NCI-H510A treated with DMSO at 0.1 percent for 48 hours (cell line): ENCODE results near the gene ZMIZ2.
"Not testable (repeated sequence)": the region's sequence is repeated elsewhere in the genome, so short reads cannot be mapped to it uniquely, and the experiment has no call there.

ENCODE experiments used
- DNase-seq: peaks from one replicate; lab custom pipeline; 2025; lab: John Stamatoyannopoulos, UW

The ZMIZ2 gene

DNA sequence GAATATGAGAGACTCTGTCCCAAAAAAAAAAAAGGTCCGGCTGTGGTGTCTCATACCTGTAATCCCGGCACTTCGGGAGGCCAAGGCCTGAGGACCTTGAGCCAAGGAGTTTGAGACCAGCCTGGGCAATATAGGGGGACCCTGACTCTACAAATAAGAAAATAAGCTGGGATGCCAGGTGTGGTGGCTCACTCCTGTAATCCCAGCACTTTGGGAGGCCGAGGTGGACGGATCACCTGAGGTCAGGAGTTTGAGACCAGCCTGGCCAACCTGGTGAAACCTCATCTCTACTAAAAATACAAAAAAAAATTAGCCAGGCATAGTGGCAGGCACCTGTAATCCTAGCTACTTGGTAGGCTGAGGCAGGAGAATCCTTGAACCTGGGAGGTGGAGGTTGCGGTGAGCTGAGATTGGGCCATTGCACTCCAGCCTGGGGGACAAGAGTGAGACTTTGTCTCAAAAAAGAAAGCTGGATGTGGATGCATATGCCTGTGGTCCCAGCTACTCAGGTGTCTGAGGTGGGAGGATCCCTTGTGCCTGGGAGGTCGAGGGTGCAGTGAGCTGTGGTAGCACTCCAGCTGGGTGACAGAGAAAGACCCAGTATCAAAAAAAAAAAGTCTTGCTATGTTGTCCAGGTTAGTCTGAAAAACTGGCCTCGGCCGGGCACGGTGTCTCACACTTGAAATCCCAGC, 55.3 kb downstream of the ZMIZ2 start:
- DNase-seq, result not testable (repeated sequence)

DNA sequence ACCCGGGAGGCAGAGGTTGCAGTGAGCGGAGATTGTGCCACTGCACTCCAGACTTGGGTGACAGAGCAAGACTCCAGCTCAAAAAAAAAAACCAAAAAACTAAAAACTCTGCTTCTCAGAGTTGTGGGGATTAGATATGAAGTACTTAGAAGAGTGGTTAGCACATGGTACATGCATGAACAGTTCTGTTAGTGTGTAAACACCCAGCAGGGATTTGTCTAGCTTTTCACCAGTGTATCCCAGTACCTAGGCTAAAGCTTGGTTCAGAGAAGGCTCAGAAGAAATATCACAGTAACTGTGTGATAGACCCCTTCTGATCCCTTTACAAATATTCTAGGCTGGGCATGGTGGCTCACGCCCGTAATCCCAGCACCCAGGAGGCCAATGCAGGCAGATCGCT, 57.3 kb downstream of the ZMIZ2 start:
- no peak for DNase-seq

DNA sequence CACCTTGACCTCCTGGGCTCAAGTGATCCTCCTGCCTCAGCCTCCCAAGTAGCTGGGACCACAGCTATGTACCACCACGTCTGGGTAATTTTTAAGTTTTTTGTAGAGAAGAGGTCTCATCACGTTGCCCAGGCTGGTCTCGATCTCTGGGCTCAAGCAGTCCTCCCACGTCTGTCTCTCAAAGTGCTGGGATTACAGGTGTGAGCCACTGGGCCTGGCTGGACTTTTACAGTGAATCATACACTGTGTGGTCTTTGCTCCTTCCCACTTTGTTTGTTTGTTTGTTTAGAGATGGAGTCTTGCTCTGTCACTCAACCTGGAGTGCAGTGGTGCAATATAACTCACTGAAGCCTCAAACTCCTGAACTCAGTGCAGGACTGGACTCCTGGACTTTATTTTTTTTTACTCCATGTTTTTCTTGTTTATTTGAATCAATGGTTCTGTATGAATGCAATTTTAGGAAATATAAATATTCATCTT, 60.3 kb downstream of the ZMIZ2 start:
- DNase-seq, result no peak

DNA sequence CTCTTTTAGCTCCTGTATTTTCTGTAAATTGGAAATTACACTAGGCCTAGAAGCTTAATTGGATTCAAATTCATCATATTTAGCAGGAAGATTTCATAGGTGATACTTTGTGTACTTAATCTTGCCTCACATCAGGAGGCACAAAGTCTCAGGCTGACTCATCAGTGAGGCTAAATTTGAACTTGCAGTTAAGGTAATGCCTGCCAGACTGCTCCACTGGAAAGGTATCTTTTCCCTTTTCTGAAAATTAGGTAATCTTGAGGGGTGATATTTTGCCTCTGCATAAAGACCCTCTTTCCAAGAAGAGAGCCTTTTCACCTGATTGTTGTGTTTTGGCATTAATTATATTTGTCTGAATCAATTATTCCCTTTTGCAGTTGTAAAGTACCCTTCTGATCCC, 62.4 kb downstream of the ZMIZ2 start:
- no peak for DNase-seq

DNA sequence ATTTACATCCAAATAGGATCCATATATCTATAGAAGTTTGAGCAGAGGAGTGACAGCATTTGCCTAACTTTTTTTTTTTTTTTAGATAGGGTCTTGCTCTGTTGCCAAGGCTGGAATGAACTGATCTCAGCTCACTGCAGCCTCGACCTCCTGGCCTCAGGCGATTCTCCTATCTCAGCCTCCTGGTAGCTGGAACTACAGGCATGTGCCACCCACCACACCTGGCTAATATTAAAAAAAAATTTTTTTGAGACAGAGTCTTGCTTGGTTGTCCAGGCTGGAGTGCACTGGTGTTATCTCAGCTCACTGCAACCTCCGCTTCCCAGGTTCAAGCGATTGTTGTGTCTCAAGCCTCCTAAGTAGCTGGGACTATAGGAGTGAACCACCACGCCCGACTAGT, 62.9 kb downstream of the ZMIZ2 start:
- no peak for DNase-seq

DNA sequence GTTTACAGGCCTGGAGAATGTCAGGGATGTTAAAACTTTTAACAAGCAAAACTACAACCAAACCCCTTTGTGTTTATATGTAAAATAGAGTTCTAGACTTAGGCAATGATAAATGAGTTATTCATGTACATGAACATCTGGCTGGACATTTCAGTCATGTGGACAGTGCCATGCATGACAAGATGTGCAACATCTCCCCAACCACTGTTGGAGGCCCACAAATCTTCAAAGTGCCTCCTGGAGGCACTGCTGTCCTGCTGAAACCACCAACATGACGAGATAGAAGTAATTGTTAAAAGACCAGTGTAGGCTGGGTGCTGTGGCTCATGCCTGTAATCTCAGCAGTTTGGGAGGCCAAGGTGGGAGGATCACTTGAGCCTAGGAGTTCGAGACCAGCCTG, 66.3 kb downstream of the ZMIZ2 start:
- DNase-seq, result no peak

DNA sequence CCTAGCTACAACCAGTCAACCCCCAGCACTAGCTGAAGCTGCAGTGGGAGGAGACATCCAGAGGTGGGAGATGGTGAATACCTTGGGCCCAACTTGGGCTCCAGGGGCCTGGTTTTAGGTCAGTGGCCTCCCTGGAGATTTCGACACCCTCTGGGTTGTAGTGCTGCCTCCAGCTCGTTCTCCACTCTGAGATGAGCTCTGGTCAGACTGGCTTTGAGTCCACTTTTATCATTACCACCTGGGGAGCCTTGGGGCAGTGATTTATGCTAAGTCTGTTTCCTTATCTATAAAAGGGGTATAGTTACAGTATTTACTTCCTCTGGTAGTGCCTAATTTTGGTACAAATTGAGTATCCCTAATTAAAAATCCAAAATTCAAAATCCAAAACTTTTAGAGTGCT, 70.6 kb downstream of the ZMIZ2 start:
- no peak for DNase-seq
